ENCODE data around the gene ZNF232.
A peak's percentile ranks its signal among the peaks of the same experiment; 100 is the strongest.
"Not testable (repeated sequence)": the region's sequence is repeated elsewhere in the genome, so short reads cannot be mapped to it uniquely, and the experiment has no call there.

The ZNF232 gene

DNA sequence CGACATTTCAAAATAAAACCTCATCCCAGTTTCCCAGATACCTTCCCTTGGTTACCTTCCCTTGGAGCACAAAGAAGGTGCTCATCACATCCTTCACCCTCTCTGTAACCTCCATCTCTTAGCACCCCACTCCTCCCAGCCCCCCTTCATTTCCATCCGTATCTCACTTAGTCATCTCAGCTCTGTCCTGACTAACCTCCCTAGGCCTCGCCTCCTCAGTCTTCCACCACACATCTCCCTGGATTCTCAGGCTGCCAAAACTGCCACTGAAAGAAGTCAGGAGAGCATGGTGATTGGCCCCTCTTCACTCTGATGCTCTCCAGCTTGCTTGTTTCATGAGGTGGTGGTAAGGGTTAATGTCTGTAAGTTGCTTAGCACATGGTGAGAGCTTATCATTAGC is 31.1 kb downstream of the ZNF232 start:
- TF ChIP-seq, protein P1, sequence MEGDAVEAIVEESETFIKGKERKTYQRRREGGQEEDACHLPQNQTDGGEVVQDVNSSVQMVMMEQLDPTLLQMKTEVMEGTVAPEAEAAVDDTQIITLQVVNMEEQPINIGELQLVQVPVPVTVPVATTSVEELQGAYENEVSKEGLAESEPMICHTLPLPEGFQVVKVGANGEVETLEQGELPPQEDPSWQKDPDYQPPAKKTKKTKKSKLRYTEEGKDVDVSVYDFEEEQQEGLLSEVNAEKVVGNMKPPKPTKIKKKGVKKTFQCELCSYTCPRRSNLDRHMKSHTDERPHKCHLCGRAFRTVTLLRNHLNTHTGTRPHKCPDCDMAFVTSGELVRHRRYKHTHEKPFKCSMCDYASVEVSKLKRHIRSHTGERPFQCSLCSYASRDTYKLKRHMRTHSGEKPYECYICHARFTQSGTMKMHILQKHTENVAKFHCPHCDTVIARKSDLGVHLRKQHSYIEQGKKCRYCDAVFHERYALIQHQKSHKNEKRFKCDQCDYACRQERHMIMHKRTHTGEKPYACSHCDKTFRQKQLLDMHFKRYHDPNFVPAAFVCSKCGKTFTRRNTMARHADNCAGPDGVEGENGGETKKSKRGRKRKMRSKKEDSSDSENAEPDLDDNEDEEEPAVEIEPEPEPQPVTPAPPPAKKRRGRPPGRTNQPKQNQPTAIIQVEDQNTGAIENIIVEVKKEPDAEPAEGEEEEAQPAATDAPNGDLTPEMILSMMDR (IDR thresholded peaks at IDR 0.05; ENCODE audit: insufficient read depth, low read depth, low read length, missing control alignments), result no peak
- no peak overlapping the region for H3K4me3 ChIP-seq (ENCODE audit: low read length)
- no peak for DNase-seq (ENCODE audit: low read depth)

DNA sequence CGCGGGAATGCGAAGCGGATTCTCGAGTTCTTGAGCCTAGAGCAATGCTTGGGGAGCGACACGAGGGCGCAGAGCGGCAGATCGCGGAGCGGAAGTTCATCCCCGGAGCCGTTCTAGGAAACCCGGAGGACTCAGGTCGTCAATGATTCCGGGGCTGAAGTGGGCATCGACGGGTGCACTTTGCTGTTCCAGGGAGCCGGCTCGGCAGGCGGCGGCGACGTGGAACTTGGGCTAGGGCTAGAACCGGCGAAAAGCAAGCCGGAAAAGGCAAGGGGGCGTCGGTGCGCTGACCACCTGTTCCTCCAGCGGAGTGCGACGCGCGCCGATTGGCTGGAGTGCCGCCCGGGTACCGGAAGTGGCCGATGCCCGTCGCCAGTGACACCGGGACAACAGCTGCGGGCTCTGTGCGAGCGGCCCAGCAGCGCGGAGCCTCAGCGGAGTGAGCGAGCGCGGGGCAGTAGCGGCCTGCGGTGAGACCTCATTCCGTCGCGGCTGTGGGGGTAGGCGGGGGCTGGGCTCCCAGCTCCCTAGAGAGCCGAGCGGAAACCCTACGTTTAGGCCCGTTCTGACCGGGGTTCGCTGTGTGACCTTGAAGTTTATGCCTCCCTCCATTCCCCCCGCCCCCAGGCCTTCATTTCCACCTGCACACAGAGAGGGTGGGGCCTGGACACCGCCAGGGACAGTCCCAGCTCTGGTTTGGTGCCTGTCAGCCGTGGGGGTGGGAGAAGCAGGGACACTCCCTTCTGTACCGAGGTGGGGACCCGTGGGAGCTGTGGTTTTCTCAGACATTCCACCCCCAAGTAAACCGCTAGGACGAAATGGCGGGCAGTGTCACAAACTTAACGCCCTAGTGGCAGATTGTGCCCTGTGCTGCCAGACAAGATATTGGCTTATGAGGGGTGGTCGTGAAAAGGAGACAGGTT is 33.3 kb downstream of the ZNF232 start, which contains the start of gene ZFP3:
ZFP3 (plus strand) TSS at position 362 of the 923 bp plus-strand sequence. CDS start 13,038 bp downstream, outside the sequence.
- DNase-seq (ENCODE audit: low read depth), result peak; percentile 68
- peak within 1 kb of the TSS; percentile 72 for H3K4me3 ChIP-seq (ENCODE audit: low read length)
- TF ChIP-seq, protein P1 (IDR thresholded peaks at IDR 0.05; ENCODE audit: insufficient read depth, low read depth, low read length, missing control alignments), result no peak

DNA sequence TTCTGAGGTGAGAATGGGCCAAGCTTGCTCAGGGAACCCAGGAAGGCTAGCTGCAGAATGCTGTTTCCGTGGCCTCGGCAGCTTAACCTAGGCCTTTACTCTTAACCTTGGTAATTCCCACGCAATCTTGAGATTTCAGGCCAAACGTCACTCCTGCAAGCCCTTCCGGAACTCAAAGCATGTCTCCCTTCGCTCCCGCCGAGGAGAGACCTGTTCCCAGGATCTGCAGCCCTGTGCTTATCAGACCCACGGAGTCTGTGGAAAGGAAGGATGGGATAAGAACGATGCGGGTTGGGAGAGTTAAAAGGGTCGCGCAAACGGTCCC is 33.9 kb downstream of the ZNF232 start:
- TF ChIP-seq, protein P1 (IDR thresholded peaks at IDR 0.05; ENCODE audit: insufficient read depth, low read depth, low read length, missing control alignments), result no peak
- no peak for DNase-seq (ENCODE audit: low read depth)
- peak overlapping the region; percentile 72 for H3K4me3 ChIP-seq (ENCODE audit: low read length)

DNA sequence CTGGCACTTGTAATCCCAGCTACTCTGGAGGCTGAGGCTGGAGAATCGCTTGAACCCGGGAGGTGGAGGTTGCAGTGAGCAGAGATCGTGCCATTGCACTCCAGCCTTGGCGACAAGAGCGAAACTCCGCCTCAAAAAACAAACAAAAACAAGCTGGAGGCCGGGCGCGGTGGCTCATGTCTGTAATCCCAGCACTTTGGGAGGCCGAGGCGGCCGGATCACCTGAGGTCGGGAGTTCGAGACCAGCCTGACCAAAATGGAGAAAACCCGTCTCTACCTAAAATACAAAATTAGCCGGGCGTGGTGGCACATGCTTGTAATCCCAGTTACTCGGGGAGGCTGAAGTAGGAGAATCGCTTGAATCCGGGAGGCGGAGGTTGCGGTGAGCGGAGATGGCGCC is 34.4 kb downstream of the ZNF232 start:
- not testable (repeated sequence) for DNase-seq (ENCODE audit: low read depth); H3K4me3 ChIP-seq (ENCODE audit: low read length)

DNA sequence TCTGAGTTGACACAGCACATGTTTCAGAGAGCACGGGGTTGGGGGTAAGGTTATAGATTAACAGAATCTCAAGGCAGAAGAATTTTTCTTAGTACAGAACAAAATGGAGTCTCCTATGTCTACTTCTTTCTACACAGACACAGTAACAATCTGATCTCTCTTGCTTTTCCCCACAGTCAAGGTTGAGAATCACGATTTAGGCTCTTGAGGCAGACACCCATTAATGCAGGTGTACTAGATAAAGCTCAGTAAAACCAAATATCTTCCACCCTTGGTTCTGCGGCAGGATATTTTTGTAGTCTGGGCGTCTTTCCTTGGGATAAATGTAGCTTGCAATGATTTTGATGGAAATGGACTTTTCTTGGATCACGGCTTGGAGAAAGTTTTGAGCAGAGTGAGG is 36.2 kb downstream of the ZNF232 start:
- H3K4me3 ChIP-seq (ENCODE audit: low read length); DNase-seq (ENCODE audit: low read depth): not testable (repeated sequence)

DNA sequence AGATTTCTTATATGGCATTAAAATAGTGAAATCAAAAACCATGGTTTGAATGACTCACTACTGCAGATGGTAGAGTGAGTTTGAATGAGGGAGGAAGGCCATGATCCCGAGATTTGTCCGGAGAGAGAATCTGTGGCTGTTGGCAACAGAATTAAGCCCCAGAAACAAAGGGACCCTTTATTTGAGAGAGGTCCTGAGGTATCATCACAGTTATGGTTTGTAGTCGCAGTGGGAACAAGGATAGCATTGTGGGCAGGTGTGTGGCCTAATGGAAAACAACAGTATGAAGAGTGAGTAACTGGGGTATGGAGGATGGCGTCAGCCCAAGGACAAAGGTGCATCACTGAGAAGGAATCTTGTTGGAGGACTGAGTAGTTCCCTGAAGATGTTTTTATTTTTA is 42.0 kb downstream of the ZNF232 start:
- TF ChIP-seq, protein P1 (IDR thresholded peaks at IDR 0.05; ENCODE audit: insufficient read depth, low read depth, low read length, missing control alignments), result no peak
- DNase-seq (ENCODE audit: low read depth), result peak; percentile 67

DNA sequence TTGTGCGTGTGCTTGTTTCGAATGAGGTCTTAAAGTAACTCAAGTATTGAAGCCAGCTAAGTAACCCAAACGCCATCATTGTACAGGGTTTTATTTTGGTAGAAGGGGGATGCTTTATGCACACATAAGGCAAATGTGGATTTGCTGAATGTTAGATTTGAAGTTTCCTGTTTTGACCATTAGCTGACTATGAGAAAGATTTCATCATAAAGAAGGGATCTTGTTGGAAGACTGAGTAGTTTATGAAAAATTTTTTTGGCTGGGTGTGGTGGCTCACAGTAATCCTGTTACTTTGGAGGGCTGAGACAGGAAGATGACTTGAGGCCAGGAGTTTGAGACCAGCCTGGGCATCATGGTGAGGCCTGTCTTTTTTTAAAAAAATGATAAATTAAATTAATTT is 43.4 kb downstream of the ZNF232 start:
- DNase-seq (ENCODE audit: low read depth), result no peak
- TF ChIP-seq, protein P1 (IDR thresholded peaks at IDR 0.05; ENCODE audit: insufficient read depth, low read depth, low read length, missing control alignments), result no peak
- no peak overlapping the region for H3K4me3 ChIP-seq (ENCODE audit: low read length)

More for the DNA sequence above, 42.0 kb downstream of the ZNF232 start:
- no peak overlapping the region for H3K4me3 ChIP-seq (ENCODE audit: low read length)

DNA sequence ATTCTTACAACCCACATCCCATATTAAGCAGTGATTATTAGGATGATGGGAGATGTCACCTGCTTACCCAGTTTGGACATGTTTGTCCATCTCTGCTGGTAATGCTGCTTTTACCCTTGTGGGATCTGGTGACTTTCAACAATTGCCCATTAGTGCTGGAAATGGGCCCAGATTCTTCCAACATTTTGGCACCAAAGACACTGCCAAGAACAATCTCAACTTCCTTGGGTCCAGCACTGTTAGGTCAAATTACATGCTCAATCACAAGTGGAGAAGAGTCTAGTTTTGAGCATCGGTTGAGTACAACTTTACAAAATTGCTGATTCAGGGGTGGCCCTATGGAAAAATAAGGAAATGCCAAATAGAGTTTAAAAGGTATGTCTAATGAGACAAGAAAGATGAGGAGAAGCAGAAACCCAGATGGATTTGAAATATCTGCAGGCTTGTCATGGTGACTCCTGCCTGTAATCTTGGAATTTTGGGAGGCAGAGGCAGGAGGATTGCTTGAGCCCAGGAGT is 46.4 kb downstream of the ZNF232 start:
- H3K4me3 ChIP-seq (ENCODE audit: low read length), result no peak overlapping the region
- DNase-seq (ENCODE audit: low read depth), result no peak
- TF ChIP-seq, protein P1 (IDR thresholded peaks at IDR 0.05; ENCODE audit: insufficient read depth, low read depth, low read length, missing control alignments), result no peak
